GM18517 (cell line): Measurements from ENCODE around the gene KLK4.
"Not testable (repeated sequence)": the region's sequence is repeated elsewhere in the genome, so short reads cannot be mapped to it uniquely, and the experiment has no call there.

Source experiments
- ATAC-seq: cut with Tn5 transposase; IDR thresholded peaks from one replicate; pipeline ENCODE4 v1.9.1; 2021; ENCODE audit warnings: mild to moderate bottlenecking, moderate library complexity; ENCODE audit not compliant: unreplicated experiment

KLK4 gene

GRCh38 chr19:50916069-50916468, 4.9 kb upstream of the KLK4 start:
- no peak for ATAC-seq

- no peak for ATAC-seq
Observed at GRCh38 chr19:50912727-50913716, 1.8 kb upstream of the KLK4 start.

GRCh38 chr19:50912102-50912599, 956 bp upstream of the KLK4 start:
- no peak for ATAC-seq

- no peak for ATAC-seq
Observed at GRCh38 chr19:50910722-50911121, 473 bp downstream of the KLK4 start.

- no peak for ATAC-seq
Observed at GRCh38 chr19:50909240-50910070, 1.7 kb downstream of the KLK4 start.

- no peak for ATAC-seq
Observed at GRCh38 chr19:50908336-50908735, 2.9 kb downstream of the KLK4 start.

- no peak for ATAC-seq
Observed at GRCh38 chr19:50906217-50906616, 5.0 kb downstream of the KLK4 start.

GRCh38 chr19:50902640-50903039, 8.6 kb downstream of the KLK4 start:
- ATAC-seq: no peak

- no peak for ATAC-seq
Observed at GRCh38 chr19:50899569-50899968, 11.6 kb downstream of the KLK4 start.

GRCh38 chr19:50898018-50898417, 13.2 kb downstream of the KLK4 start:
- no peak for ATAC-seq

- no peak for ATAC-seq
Observed at GRCh38 chr19:50897612-50898011, 13.6 kb downstream of the KLK4 start.

- ATAC-seq: peak; percentile 26
Observed at GRCh38 chr19:50897191-50897607, 14.0 kb downstream of the KLK4 start.

GRCh38 chr19:50896591-50897190, 14.5 kb downstream of the KLK4 start:
- ATAC-seq: peak; percentile 83

GRCh38 chr19:50896089-50896590, 15.1 kb downstream of the KLK4 start:
- not testable (repeated sequence) for ATAC-seq

- ATAC-seq: no peak
Observed at GRCh38 chr19:50894478-50895356, 16.5 kb downstream of the KLK4 start.

- no peak for ATAC-seq
Observed at GRCh38 chr19:50893047-50893736, 18.0 kb downstream of the KLK4 start.

- no peak for ATAC-seq
Observed at GRCh38 chr19:50891253-50891625, 20.0 kb downstream of the KLK4 start.

GRCh38 chr19:50890422-50891252, 20.6 kb downstream of the KLK4 start:
- no peak for ATAC-seq
